Nephron (organoid): ENCODE data around the gene CHN2.
A peak's percentile ranks its signal among the peaks of the same experiment; 100 is the strongest.

Experiments used
- H3K27ac Mint-ChIP-seq, 3 experiments: 2 replicates each; pipeline ENCODE4 v1.8.0; 2020; ENCODE audit warnings: mixed read lengths in 3 of 3, mild to moderate bottlenecking in 2 of 3, moderate library complexity in 1 of 3
- H3K27me3 Mint-ChIP-seq: 2 replicates; pipeline ENCODE4 v1.8.0; 2021; ENCODE audit warnings: low read depth, mild to moderate bottlenecking, moderate library complexity, mixed read lengths
- H3K36me3 Mint-ChIP-seq: 2 replicates; pipeline ENCODE4 v1.8.0; 2020; ENCODE audit warnings: low read depth, mixed read lengths
- H3K4me1 Mint-ChIP-seq: 2 replicates; pipeline ENCODE4 v1.8.0; 2020; ENCODE audit warnings: mixed read lengths
- H3K4me3 Mint-ChIP-seq, 3 experiments: 2 replicates each; pipeline ENCODE4 v1.8.0; 2020; ENCODE audit warnings: mild to moderate bottlenecking in 3 of 3, mixed read lengths in 3 of 3, moderate library complexity in 2 of 3
- H3K9me3 Mint-ChIP-seq: 2 replicates; pipeline ENCODE4 v1.8.0; 2020; ENCODE audit warnings: mixed read lengths
- TF ChIP-seq, protein P1 (sequence below), 3 experiments: fragments of 200-600 bp; sonication (generic); IDR thresholded peaks; one replicate each; pipeline ENCODE4 v1.5.0; 2021; ENCODE audit warnings: antibody characterized with exemption in 3 of 3; ENCODE audit not compliant: unreplicated experiment in 3 of 3

Gene CHN2

GRCh38 chr7:29285861-29286260 lies 91.3 kb downstream of the CHN2 start:
- Mint-ChIP-seq H3K9me3 (no peaks in the 10 kb centered on the region), H3K27me3 (peaks cover 4% of the 10 kb centered on the region), H3K4me3 (no peak overlapping the region), H3K36me3 (no peaks in the 10 kb centered on the region), H3K27ac (no peak overlapping the region), H3K4me1 (peaks cover 48% of the 10 kb centered on the region)
- TF ChIP-seq, protein P1, sequence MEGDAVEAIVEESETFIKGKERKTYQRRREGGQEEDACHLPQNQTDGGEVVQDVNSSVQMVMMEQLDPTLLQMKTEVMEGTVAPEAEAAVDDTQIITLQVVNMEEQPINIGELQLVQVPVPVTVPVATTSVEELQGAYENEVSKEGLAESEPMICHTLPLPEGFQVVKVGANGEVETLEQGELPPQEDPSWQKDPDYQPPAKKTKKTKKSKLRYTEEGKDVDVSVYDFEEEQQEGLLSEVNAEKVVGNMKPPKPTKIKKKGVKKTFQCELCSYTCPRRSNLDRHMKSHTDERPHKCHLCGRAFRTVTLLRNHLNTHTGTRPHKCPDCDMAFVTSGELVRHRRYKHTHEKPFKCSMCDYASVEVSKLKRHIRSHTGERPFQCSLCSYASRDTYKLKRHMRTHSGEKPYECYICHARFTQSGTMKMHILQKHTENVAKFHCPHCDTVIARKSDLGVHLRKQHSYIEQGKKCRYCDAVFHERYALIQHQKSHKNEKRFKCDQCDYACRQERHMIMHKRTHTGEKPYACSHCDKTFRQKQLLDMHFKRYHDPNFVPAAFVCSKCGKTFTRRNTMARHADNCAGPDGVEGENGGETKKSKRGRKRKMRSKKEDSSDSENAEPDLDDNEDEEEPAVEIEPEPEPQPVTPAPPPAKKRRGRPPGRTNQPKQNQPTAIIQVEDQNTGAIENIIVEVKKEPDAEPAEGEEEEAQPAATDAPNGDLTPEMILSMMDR (IDR thresholded peaks at IDR 0.05; ENCODE audit: unreplicated experiment in 3 of 3), result no peak

GRCh38 chr7:29287366-29287765 lies 92.8 kb downstream of the CHN2 start:
- peaks cover 41% of the 10 kb centered on the region for H3K4me1 Mint-ChIP-seq
- no peaks in the 10 kb centered on the region for H3K9me3 Mint-ChIP-seq
- H3K27ac Mint-ChIP-seq, result no peak overlapping the region
- no peaks in the 10 kb centered on the region for H3K36me3 Mint-ChIP-seq
- TF ChIP-seq, protein P1 (IDR thresholded peaks at IDR 0.05; ENCODE audit: unreplicated experiment in 3 of 3), result no peak
- H3K4me3 Mint-ChIP-seq, result no peak overlapping the region
- no peaks in the 10 kb centered on the region for H3K27me3 Mint-ChIP-seq

- Mint-ChIP-seq H3K27me3 (no peaks in the 10 kb centered on the region), H3K4me3 (no peak overlapping the region), H3K4me1 (peaks cover 38% of the 10 kb centered on the region), H3K9me3 (no peaks in the 10 kb centered on the region), H3K36me3 (no peaks in the 10 kb centered on the region), H3K27ac (no peak overlapping the region)
- TF ChIP-seq, protein P1 (IDR thresholded peaks at IDR 0.05; ENCODE audit: unreplicated experiment in 3 of 3), result no peak
These were observed 93.9 kb downstream of the CHN2 start for GRCh38 chr7:29288181-29289091.

DNA sequence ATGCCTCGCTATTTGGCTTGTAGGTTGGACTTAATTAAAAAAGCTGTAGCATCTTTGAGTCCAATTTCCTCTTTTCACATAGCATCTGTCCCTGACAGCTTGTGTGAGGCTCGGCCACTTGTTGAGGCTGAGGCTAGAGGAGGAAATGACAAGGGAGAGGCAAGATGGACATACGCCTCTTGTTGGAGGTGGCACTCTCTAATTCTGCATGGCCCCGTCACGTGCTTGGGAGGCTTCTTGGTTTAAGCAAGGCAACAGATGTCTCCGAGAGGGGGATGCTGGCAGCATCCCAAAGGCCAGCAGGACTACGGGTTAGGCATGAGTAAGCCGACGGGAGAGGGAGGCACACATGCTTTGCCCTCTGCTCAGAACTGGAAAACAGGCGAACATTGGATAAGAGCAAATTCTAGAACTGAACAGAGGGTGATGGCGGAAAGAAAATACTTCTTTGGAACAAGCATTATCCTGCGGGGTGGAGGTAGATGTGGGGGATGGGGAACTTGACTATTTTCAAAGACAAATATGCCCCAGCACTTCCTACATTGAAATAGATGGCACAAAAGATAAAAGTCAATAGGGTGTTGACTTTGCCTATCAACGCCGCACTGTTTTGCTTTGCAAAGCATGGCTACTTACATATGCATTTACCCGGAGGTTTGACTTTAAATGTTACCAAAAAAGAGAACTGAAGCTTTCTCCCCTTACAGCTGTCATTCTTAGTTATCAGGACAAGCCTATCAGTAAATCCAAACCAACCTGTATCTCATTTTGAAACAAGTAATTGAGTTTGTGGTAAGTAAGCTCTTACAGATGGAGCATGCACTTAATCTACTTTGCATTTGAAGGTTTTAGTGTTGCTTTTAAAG lies 94.8 kb downstream of the CHN2 start:
- Mint-ChIP-seq H3K9me3 (no peaks in the 10 kb centered on the region), H3K27me3 (no peaks in the 10 kb centered on the region), H3K36me3 (no peaks in the 10 kb centered on the region), H3K4me3 (peak overlapping the region in 1 of 3 experiments; percentile 22), H3K4me1 (peaks cover 38% of the 10 kb centered on the region), H3K27ac (peak overlapping the region in 1 of 3 experiments; percentile 17)
- TF ChIP-seq, protein P1 (IDR thresholded peaks at IDR 0.05; ENCODE audit: unreplicated experiment in 3 of 3), result no peak

DNA sequence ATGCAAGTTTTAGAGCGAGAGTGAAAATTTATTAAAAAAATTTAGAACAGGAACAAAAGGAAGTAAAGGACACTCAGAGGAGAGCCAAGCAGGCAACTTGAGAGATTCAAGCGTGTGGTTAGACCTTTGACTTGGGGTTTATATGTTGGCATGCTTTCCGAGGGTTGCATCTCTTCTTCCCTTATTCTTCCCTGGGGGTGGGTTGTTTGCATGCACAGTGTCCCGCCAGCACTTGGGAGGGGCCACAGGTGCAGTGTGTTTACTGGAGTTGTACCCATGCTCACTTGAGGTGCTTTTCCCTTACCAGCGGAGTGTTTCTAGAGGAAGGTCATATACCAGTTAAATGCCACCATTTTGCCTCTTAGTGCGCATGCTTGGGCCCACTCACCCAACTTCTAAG lies 96.3 kb downstream of the CHN2 start:
- TF ChIP-seq, protein P1 (IDR thresholded peaks at IDR 0.05; ENCODE audit: unreplicated experiment in 3 of 3), result no peak
- no peak overlapping the region for H3K4me3 Mint-ChIP-seq
- no peak overlapping the region for H3K27ac Mint-ChIP-seq
- peaks cover 39% of the 10 kb centered on the region for H3K4me1 Mint-ChIP-seq
- H3K9me3 Mint-ChIP-seq, result no peaks in the 10 kb centered on the region
- no peaks in the 10 kb centered on the region for H3K36me3 Mint-ChIP-seq
- H3K27me3 Mint-ChIP-seq, result peaks cover 5% of the 10 kb centered on the region
